GM18951 (cell line): ENCODE results near the gene NELL2.

Source experiments
- POLR2A ChIP-seq: IDR thresholded peaks from 4 replicates; pipeline ENCODE4 v1.6.1; 2011; ENCODE audit warnings: mild to moderate bottlenecking; ENCODE audit not compliant: insufficient read length, insufficient read depth; ENCODE audit errors: extremely low read depth
- in situ Hi-C: fragments of 300-500 bp; cut with MboI; formaldehyde crosslinking; loops from one replicate; pipeline ENCODE4 v1.12.0; 2022; ENCODE audit warnings: low sequenced_read_pairs, mixed read lengths, inconsistent platforms; ENCODE audit not compliant: unreplicated experiment

NELL2 gene

DNA sequence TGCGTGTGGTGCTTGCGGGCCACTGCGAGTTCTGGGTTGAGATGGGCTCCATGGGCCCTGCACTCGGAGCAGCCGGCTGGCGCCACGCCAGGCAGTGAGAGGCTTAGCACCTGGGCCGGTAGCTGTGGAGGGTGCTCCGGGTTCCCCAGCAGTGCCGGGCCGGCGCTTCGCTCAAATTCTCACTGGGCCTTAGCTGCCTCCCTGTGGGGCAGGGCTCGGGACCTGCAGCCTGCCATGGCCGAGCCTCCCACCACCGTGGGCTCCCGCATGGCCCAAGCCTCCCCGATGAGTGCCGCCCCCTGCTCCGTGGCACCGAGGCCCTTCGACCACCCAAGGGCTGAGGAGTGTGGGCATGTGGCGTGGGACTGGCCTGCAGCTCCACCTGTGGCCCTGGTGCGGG lies 375.7 kb downstream of the NELL2 start:
- in situ Hi-C loops: no loop called here
- TF ChIP-seq POLR2A: no peak

DNA sequence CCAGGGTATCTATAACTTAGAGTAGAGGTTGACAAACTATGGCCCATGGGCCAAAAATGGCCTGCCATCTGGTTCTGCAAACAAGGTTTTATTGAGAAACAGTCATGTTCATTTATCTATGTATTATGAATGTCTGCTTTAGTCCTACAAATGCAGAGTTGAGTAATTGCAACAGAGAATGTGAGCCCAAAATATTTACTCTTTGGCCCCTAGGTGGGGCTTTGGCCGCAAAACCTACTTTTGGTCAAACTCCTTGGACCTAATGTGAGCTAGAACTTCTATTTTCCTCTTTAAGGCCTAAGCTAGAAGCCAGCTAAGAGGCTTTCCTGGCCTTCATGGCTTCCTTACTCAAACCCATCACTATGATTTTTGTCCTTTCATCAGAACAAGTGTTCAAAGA lies 379.1 kb downstream of the NELL2 start:
- in situ Hi-C loops: no loop called here
- TF ChIP-seq POLR2A: no peak

- in situ Hi-C loops: no loop called here
- no peak for TF ChIP-seq POLR2A
These were observed 385.9 kb downstream of the NELL2 start for GRCh38 chr12:44490181-44490580.

DNA sequence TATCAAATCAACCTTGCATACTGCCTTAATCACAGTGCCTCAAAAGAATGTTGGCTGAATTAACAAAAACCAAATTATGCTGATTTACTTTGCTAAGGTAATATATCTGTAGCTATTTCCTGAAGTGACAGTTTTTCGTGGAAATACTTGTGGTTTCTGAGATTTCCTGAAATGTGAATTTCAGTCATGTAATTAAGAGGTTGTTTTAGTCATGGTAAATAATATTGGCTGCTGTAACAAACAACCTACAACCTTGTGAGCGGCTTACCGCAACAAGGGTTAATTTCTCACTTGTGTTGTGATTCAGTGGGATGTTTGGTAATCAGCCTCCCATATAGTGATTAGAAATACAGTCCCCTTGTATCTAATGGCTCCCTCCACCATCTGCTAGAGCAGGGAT lies 387.9 kb downstream of the NELL2 start:
- in situ Hi-C loops: no loop called here
- no peak for TF ChIP-seq POLR2A

GRCh38 chr12:44484862-44485261 lies 391.3 kb downstream of the NELL2 start:
- TF ChIP-seq POLR2A: no peak
- in situ Hi-C loops: no loop called here

DNA sequence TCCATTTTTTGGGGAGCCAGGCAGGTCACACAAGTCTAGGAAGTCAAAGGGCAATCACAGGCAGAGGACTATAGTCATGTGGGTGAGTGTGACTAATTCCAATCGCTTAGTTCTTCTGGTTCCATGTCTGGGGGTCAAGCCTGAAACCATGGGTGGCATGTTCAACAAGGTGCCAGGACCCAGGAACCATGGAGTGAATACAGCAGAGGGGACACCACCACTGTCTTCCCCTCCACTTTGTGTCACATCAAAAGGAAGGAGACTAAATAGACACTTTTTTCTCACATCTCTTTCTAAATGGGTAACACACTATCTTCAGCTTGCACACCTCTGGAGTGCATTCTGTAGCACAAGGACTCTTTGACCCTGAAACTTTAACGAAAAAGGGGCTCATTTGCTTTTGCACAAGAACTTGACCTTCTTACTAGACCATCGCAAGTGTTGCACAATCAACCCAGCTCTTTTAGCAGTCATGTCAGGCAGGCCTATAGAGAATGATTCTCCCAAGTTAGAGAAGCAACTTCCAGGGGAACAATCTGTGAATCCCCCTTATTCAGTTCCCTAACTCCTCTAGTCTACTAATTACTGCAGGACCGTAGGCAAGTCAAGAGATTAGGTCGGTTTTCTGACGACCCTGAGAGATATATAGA lies 398.7 kb downstream of the NELL2 start:
- in situ Hi-C loops: no loop called here
- TF ChIP-seq POLR2A: no peak

GRCh38 chr12:44476683-44477082 lies 399.4 kb downstream of the NELL2 start:
- in situ Hi-C loops: no loop called here
- no peak for TF ChIP-seq POLR2A

GRCh38 chr12:44465139-44465538 lies 411.0 kb downstream of the NELL2 start:
- in situ Hi-C loops: no loop called here
- TF ChIP-seq POLR2A: no peak

GRCh38 chr12:44464180-44464579 lies 411.9 kb downstream of the NELL2 start:
- TF ChIP-seq POLR2A: no peak

DNA sequence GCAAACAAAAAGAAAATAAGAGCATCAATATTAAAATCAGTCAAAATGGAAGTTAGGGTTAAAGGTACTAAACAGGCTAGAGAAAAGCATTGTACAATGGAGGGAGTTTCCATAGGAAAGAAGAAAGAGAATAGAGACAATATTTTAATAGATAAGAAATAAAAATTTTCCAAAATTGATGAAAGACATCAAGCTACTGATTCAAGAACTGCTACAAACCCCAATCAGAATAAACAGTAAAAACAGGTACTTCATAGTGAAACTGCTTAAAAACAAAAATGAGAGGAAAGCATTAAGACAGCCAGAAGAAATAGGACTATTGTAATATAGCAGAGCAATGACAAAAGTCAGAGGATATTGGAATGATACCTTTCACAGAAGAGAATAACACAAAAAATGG lies 413.4 kb downstream of the NELL2 start:
- in situ Hi-C loops: no loop called here
- no peak for TF ChIP-seq POLR2A

More at GRCh38 chr12:44464180-44464579, 411.9 kb downstream of the NELL2 start:
- in situ Hi-C loops: no loop called here

DNA sequence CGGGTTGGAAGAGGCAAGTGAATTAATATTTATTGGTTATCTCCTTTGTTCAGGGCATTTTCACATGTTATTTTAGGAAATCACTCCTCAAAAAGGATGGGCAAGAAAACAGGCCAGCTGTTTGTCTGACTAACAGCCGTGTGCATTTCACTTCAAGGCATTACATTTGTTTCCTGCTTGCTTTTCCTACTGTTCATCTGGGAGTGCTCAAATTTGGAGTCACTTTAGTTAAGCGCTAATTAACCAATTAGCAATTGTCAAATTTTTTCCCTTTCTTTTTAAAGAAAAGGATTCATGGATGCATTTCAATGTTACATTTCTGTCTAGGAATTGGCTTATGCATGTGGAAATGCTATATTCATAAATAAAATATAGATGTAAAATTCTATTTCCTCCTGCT lies 415.9 kb downstream of the NELL2 start:
- in situ Hi-C loops: no loop called here
- no peak for TF ChIP-seq POLR2A

DNA sequence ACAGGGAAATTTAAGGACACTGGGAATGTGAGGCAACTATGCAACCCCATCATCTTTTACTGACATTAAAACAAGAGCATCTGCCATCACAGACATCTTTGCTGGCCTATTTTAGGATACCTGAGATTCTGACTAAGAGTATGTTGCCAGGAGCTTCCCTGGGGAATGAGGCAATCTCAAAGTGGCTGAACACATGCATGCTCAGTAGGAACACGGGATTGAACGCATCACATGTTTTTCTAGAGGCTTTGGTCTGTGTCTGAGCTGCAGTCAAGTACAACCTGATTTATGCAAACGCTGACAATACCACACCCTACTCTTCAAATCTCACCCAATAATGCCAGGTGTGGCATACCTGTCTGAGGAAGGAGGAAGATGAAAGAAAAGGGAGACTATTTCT lies 416.5 kb downstream of the NELL2 start:
- in situ Hi-C loops: no loop called here
- no peak for TF ChIP-seq POLR2A
